ENCODE results near the gene LY6G5C. TPM values are rescaled to one million over a fixed set of nuclear protein-coding genes. Genes with fewer than 3 reads are reported as not detected.

LY6G5C gene
- total and polyA plus RNA-seq, 2 of the 13 experiments (the other 11 are each of a cell fraction or from before 2014, with no cell fraction given): 0.33 to 0.55 TPM

GRCh38 chr6:31705931-31706330 is 25.1 kb upstream of the LY6G5C start:
- Histone ChIP-seq H3K4me2 (ENCODE audit: low read depth, low read length) (no peak overlapping the region), H3K27me3 (ENCODE audit: control insufficient read depth in 1 of 2, insufficient read depth in 2 of 2, low read length in 2 of 2) (peaks cover 3 to 18% of the 10 kb centered on the region in 2 experiments; a peak in 3 of 5 replicates), H3K4me1 (ENCODE audit: insufficient read depth, low read length) (peaks cover 31% of the 10 kb centered on the region), H3K79me2 (ENCODE audit: insufficient read depth, low read length) (peaks cover 21% of the 10 kb centered on the region), H3K9ac (ENCODE audit: insufficient read depth, low read depth, low read length) (no peak overlapping the region), H3K4me3 (replicated peaks in 1 of 3; ENCODE audit: insufficient read depth in 1 of 3, low read depth in 2 of 3, low read length in 3 of 3) (no peak overlapping the region), H3K36me3 (replicated peaks in 1 of 2; ENCODE audit: control insufficient read depth in 1 of 2, insufficient read depth in 2 of 2, low read length in 2 of 2) (no peaks in the 10 kb centered on the region; a peak in 1 of 5 replicates), H4K20me1 (ENCODE audit: insufficient read depth, low read length) (no peaks in the 10 kb centered on the region), H3K9me3 (ENCODE audit: low read length) (no peaks in the 10 kb centered on the region), H3K27ac (ENCODE audit: extremely low read length, insufficient read depth, low read length) (no peak overlapping the region), H2AFZ (ENCODE audit: low read length) (no peak overlapping the region)
- no peak for TF ChIP-seq ARHGAP35 (CRISPR knock-in tag; IDR thresholded peaks at IDR 0.05; ENCODE audit: borderline replicate concordance)
- TF ChIP-seq ZNF629 (CRISPR knock-in tag; conservative IDR thresholded peaks at IDR 0.05): no peak
- no peak for TF ChIP-seq ATF6 (CRISPR knock-in tag; conservative IDR thresholded peaks at IDR 0.05)
- TF ChIP-seq MXD4 (CRISPR knock-in tag; IDR thresholded peaks at IDR 0.05): no peak
- no peak for TF ChIP-seq RFX1 (IDR thresholded peaks at IDR 0.05)
- TF ChIP-seq GLI4 (CRISPR knock-in tag; IDR thresholded peaks at IDR 0.05; ENCODE audit: borderline replicate concordance): no peak
- no peak for TF ChIP-seq ZNF264 (CRISPR knock-in tag; IDR thresholded peaks at IDR 0.05)
- TF ChIP-seq MAX (IDR thresholded peaks at IDR 0.05): no peak
- no peak for TF ChIP-seq EZH2 (conservative IDR thresholded peaks at IDR 0.05; ENCODE audit: low read depth, low read length)
- TF ChIP-seq CBX5 (CRISPR knock-in tag; IDR thresholded peaks at IDR 0.05; ENCODE audit: borderline replicate concordance): no peak
- no peak for TF ChIP-seq RARG (CRISPR knock-in tag; IDR thresholded peaks at IDR 0.05; ENCODE audit: low read depth)
- no peak for TF ChIP-seq NKX3-1 (CRISPR knock-in tag; IDR thresholded peaks at IDR 0.05)
- TF ChIP-seq FIP1L1 (IDR thresholded peaks at IDR 0.05; ENCODE audit: borderline replicate concordance, insufficient read depth, low read depth, low read length): no peak
- TF ChIP-seq BCLAF1 (IDR thresholded peaks at IDR 0.05): no peak
- no peak for TF ChIP-seq HNF4A (CRISPR knock-in tag; IDR thresholded peaks at IDR 0.05)
- TF ChIP-seq TFAP4 (IDR thresholded peaks at IDR 0.05; ENCODE audit: borderline replicate concordance, low read depth): no peak
- TF ChIP-seq ETS1 (CRISPR knock-in tag; IDR thresholded peaks at IDR 0.05): no peak
- ChIA-PET POLR2A (interaction anchor here (0.7 to 1.1 kb wide), 2 partner anchors 31 to 957 kb away, joined by 3 to 5 read pairs; partner anchors contain the start of gene CLIC1), CTCF (ENCODE audit: low intra/inter-chr PET ratio, low total read pairs) (no interaction called here)
- FAIRE-seq (no peak), ATAC-seq (no peak), DNase-seq (ENCODE audit: low spot score) (no peak)
- BruUV-seq (replicated peaks): no TSS peak
- intact Hi-C loops (cut with micrococcal nuclease; ENCODE audit: unreplicated experiment): no loop called here
- WGBS (ENCODE audit: low lambda C conversion rate): 51% methylated on average over 6 of the region's 6 CpGs
- in situ Hi-C loops (cut with HindIII; ENCODE audit: extremely low pct_ligation_motif_present, low pct_unique_long_range_greater_than_20kb): no loop called here
